GM15510 (cell line): Measurements from ENCODE around the gene CAPN9.

Experiments
- POLR2A ChIP-seq: IDR thresholded peaks from 3 replicates; pipeline ENCODE4 v1.6.1; 2011; ENCODE audit warnings: borderline replicate concordance; ENCODE audit not compliant: insufficient read length; ENCODE audit errors: extremely low read depth

Gene CAPN9

DNA sequence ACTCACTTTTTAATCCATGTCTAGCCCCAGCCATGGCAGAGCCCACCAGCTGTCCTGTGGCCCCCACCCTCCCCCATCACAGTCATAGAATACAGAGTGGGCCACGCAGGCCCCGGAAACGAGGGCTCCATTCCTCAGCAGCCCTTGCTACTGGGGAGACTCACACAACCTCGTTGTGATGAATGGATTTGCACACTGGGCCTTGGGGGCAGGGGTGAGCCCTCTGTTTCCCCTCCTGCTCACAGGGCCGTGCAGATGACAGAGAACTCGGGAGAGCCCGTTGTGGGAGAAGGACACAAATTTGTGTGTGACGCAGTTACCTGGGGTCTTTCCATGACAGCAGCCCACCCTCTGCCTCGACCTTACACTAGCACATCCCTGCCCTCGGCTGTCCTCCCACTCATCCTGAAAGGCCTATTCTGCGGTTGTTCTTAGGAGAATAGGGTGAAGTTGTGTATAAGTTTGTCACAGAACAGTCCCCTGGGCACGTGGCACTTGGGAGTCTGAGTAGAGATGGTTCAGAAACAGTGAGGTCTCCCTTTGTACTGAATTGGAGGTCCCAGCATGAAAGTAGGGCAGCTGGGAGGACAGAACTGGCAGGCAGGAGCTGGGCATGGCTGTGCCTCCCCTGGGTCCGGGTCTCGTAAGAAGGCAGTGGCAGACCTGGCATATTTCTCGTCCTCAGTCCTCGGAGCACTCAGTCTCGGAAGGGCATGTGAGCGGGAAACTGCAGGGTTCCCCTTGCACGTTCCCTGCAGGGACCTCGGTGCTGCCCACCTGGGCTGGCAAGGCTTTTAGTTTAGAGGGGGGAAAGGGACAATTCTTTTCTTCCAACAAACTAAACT lies 40.1 kb upstream of the CAPN9 start:
- TF ChIP-seq POLR2A, result no peak

DNA sequence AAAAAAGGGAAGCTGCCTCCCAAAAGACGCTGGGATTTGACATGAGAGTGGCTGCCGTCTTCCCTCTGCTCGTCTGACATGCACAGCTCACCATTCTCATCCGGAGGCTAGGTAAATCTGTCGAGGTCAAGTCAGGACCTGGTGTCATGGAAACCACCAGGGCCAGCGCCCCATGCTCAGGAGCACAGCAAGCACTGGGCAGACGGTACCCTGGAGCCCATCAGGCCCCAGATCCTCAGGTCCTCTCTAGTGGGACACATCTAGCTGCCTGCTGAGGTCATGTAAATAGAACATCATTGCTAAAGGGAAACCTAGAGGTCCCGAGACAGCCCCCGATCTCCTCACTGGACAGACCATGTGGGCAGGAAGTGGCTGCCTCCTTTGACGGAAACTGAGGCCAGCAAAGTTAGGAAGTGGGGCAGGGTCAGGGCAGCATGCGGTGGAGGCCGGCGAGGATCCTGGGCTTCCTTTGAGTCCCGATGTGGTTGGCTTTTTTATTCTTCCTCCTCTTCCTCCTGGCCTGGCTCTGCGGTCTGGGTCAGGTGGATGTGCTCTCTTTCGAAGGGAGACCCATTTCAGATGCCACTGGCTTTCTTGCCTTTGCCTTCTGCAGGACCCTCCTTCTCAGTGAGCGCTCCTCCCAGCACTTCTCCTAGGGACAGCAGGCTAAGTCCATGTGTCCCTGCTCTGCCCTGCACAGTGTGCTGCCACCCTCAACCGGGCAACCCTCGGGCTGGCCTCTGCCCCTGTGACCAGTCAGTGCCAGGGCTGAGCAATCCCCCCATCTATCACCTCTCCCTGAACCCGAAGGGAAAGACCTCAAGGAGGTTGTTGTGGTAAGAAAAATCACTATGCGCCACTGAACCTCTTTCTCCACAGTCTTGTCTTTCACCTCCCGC lies 39.2 kb upstream of the CAPN9 start:
- no peak for TF ChIP-seq POLR2A

DNA sequence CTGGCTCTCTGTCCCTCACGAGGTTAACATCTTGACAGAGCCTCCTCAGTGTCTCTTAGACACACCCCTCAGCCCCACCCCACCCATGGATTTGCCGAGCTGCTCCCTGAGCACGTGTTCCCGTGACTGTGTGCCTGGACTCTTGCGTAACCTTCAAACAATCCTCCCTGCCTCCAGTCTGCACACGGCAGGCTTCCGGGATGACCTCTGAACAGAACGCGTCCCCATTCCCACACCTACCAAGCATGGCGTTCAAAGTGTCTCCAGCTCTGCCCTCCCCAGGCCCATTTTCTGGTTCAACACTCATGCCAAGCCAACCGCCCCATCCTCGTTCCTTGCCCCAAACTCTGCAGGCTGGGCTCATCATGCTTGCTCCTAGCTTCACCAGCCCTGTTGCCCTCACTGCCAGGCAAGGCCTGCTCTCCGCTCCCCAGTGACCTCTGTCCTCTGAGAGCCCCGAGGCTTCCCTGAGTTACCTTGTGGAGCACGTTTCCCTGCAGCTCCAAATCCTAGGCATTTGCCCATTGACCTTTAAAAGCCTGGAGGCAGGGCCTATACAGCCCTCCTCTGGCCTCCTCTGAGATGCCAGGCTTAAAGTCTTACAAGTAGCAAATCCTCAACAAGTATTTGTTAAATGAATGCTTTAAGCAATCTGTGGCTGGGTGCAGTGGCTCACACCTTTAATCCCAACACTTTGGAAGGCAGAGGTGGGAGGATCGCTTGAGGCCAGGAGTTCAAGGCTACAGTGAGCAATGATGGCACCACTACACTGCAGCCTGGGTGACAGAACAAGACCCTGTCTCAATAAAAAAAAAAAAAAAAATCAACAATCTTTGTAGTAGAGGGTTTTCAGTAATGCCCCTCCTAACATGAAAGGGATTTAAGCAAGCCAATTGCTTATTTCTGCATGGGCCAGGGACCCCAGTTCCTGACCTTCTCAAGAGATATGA lies 38.3 kb upstream of the CAPN9 start:
- TF ChIP-seq POLR2A, result no peak

DNA sequence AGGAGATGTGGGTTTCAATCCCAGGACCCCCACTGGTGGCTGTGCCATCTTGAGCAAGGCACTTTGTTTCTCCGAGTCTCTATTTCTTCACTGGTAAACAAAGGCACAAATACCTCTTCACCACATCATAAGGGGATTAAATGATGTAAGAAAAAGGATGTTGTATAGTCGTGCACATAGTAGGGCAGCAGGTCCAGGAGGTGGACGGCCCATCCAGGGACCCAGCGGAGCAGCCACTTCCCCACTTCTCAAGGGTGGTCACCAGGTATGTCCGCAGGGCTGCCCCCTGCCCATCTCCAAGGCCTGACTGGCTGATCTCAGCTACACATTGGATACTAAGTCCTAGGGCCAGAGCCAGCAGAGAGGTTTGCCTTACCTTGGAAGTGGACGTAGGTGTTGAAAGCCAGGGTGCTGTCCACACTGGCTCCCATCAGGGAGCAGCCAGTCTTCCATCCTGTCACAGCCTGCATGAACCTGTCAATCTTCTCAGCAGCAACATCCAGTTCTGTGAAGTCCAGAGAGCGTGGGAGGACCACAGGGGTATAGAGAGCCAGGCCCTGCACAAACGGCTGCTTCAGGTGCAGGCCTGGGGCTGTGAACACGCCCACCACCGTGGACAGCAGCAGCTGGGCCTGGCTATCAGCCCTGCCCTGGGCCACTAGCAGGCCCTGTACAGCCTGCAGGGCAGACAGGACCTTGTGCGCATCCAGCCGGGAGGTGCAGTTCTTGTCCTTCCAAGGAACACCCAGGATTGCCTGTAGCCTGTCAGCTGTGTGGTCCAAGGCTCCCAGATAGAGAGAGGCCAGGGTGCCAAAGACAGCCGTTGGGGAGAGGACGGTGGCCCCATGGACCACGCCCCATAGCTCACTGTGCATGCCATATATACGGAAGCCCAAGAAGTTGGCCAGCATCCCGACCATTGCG lies 37.3 kb upstream of the CAPN9 start:
- TF ChIP-seq POLR2A, result no peak

DNA sequence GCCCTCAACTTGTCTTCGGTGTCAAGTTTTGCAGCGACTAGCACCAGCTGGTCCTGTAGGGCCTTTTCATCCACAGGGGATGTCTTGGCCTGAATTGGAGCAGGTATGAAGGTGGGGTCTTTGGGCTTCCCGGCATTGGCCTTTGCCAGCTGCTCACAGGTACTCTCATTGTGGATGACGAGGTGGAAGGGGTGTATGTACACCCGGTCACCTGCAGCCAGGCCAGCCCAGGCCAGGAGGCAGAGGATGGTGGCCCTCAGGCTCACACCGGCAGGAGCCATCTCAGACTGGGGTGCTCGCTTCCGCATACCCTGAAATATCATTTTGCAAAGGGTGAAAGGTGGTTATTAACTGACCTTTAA lies 36.7 kb upstream of the CAPN9 start:
- TF ChIP-seq POLR2A, result no peak

DNA sequence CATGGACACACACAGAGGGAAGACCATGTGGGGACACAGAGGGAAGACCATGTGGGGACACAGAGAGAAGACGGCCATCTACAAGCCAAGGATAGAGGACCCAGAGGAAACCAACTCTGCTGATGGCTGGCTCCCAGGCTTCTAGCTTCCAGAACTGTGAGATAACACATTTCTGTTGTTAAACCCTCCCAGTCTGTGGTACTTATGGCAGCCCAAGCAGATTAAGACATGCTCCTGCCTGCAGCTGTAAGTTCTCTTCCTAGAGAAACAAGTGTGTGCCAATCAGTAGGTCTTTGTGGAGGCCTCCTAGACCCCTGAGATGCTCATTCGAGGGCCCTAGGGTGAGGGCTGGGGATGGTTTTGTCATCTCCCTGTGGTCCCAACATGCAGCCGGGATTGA lies 35.9 kb upstream of the CAPN9 start:
- no peak for TF ChIP-seq POLR2A

DNA sequence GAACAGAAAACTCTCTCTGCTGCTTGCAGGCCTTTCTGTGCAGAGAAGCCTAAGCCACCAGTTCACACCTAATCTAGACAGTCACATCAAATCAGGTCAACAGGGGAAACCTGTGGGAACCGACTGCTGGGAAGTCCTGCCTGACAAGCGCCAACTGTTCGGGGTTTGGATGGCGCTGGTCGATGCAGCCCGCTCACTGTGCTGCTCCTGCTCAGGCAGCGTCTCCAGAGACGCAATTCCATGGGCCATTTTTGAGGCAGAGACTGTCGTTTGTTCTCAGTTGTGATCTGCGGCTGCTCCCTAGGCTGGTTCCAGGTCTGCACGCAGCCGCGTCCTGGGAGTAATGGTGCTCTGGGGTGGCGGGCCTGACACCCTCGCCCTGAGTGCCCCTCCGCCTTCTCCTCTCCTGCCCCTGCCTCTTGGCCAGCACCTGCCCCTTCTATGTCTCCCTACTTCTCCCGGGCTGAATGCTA lies 34.7 kb upstream of the CAPN9 start:
- TF ChIP-seq POLR2A, result no peak

DNA sequence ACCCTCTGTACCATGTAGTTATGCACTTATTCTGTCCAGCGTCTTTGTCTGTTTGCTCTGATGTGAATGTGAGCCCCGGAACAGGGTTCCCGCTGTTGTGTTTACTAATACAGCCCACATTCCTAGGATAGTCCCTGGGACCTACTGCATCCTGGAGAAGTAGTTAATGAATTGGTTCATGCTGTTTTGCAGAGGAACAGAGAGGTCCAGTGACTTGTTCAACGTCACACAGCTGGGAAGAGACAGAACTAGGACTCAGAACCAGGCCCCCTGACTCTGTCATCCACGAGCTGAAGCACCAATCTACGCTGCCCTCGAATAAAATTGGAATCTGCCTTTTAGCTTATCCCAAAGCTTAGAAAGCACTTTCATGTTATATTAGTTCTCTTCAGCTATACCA lies 34.0 kb upstream of the CAPN9 start:
- no peak for TF ChIP-seq POLR2A

DNA sequence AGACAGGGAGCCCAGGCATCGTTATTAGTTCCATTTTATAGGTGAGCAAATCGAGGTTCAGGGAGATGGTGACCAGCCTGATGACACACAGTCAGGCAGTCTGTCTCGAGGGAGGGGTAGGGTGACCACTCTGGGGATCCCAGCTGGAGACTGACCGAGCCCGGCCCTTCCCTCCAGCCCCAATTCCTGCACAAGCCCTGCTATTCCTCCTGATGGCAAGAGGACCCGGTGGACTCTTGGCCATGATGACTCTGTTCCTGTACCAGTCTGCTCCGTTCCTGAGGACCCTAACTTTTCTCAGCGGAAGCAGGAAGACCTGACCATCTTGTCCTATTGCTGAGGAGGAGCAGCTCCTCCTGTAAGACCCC lies 33.7 kb upstream of the CAPN9 start:
- no peak for TF ChIP-seq POLR2A

DNA sequence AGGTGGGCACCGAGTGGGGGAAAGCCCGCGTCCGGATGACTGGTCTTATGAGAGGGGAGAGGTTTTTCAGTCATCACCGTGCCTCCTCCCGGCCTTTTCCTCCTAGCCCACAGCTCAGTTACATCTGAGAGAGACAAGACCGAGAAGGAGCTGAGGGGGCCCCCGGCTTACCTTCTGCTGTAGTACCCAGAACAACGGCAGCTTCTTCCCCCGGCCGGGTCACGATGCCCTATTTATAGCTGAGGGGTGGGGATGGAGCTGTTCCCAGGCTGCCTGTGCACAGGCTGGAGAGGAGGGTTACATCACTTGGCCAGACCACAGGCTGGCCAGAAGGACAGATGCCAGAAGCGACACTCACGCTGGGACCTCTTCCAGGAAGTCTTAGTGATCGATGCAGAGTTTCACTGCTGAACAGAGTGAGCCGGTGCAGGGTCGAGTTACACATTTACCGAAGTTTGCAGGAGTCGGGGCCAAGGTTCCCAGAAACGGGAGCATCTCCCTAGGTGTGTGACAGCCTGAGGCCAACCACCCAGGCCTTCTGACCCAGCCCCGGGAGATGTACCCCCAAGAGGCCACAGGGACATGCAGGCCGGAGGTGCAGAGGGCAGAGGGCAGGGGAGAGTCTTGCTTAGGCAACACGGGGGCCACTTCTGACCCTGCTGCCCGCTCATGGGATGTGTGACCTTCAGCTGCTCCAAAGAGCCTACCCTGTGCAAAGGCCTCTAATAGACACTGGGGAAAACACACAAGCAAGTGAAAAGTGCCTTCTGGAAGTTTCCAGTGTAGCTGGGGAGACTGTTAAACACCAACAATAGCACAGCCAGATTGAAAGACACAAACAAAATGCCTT lies 33.0 kb upstream of the CAPN9 start, which contains the start of gene AGT:
Gene AGT (minus strand): TSS at position 208 of the 850 bp plus-strand sequence. CDS start 3,299 bp downstream, outside the sequence.
- TF ChIP-seq POLR2A, result no peak

DNA sequence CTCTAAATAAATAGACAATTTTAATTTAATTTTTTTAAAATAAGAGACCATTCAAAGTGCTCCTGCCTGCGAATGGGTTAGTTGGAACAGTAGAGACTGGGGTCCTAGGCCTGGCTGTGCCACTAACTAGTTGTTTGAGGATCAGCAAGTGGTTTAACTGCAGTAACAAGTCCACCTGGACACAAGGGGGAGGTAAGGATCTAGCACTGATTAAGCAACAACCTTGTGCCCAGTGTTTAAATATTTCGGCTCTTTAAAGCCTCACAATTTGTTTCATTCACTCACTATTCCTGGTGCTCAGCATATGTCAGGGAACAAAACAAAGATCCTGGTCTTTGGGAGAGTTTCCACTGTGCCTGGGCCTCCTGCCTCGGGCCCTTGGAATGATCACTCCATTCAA lies 31.7 kb upstream of the CAPN9 start:
- no peak for TF ChIP-seq POLR2A

DNA sequence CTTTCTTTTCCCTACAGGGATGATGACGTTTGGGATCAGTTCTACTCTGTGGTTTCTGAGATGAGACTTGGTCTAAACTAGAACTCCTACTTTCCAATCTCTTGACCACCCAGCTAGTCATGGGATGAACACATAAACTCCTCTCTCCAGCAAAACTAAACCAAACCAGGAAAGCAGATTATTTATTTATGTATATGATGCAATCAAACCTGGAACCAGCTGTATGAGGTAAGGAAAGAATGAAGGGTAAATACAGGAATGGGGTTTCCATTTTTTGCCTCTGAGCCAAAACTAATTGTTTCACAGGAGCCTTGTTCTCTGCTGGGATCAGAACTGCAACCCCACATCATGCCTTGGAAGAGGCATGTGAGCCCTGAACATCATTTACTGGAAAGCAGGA lies 29.9 kb upstream of the CAPN9 start:
- no peak for TF ChIP-seq POLR2A
